Measurements from ENCODE around the gene PLET1.

The PLET1 gene, protein sequence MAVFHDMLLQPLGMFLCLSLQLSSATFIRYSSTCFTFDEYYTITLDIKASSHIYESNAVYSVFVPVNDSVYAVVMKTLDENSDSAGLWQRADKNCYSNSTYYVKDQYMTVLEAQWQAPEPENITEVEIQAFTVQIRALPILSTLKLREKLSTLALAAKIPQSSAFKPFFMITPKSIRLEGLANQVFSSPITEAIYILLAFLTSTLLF

GRCh38 chr11:112260490-112260889, at the start of gene PLET1:
Gene PLET1 (minus strand): TSS chr11:112260860. CDS start chr11:112260589, 271 bp downstream.
- Histone ChIP-seq H3K4me1 (peaks cover 0 to 6% (median 5%) of the 10 kb centered on the region in 10 experiments; a peak in 15 of 20 replicates), H3K9ac (no peak within 1 kb of the TSS)
- no peak for TF ChIP-seq Cebpa-rat (IDR thresholded peaks at IDR 0.05)

GRCh38 chr11:112310419-112310818, 49.8 kb upstream of the PLET1 start:
- Histone ChIP-seq H3K4me1 (peaks cover 0 to 9% (median 5%) of the 10 kb centered on the region in 10 experiments; a peak in 4 of 20 replicates), H3K4me2 (peak overlapping the region in 4 of 11 experiments; percentile 24 to 37 (median 34); a peak in 5 of 22 replicates), H3K36me3 (no peaks in the 10 kb centered on the region), H4K20me1 (no peaks in the 10 kb centered on the region), H3K27me3 (no peaks in the 10 kb centered on the region), H3K4me3 (no peak overlapping the region), H3K9me3 (replicated peaks in 1 of 11) (no peaks in the 10 kb centered on the region), H3K9ac (no peak overlapping the region), H3K27ac (no peak overlapping the region)
- TF ChIP-seq Cebpa-rat (IDR thresholded peaks at IDR 0.05): no peak

More at GRCh38 chr11:112260490-112260889, at the start of gene PLET1:
- Histone ChIP-seq H3K4me2 (no peak within 1 kb of the TSS), H4K20me1 (no peaks in the 10 kb centered on the region), H3K4me3 (no peak within 1 kb of the TSS), H3K36me3 (no peaks in the 10 kb centered on the region), H3K27ac (no peak within 1 kb of the TSS), H3K27me3 (no peaks in the 10 kb centered on the region), H3K9me3 (replicated peaks in 1 of 11) (no peaks in the 10 kb centered on the region)

DNA sequence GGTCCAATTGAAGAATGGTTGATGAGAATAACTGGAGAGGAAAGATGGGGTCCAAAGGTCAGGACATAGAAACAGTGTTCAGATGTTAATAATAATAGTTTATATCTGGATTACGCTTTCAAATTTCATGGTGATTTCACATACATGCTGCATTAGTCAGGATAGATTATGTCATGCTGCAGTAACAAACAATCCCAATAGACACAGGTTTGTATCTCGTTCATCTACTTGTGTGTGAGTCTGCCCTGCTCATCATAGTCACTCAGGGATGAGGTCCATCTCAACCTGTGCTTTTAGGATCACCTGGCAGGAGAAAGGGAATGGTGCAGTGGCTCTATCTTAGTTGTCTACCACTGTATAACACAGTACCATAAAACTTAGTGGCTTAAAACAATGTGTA, 48.0 kb upstream of the PLET1 start:
- peaks cover 0 to 9% (median 5%) of the 10 kb centered on the region in 10 experiments; a peak in 4 of 20 replicates for H3K4me1 ChIP-seq
- H4K20me1 ChIP-seq: no peaks in the 10 kb centered on the region
- no peak for TF ChIP-seq Cebpa-rat (IDR thresholded peaks at IDR 0.05)
- no peak overlapping the region for H3K27ac ChIP-seq
- no peak overlapping the region for H3K4me3 ChIP-seq
- H3K9ac ChIP-seq: no peak overlapping the region
- no peak overlapping the region for H3K4me2 ChIP-seq
- no peaks in the 10 kb centered on the region for H3K27me3 ChIP-seq
- H3K36me3 ChIP-seq: no peaks in the 10 kb centered on the region
- H3K9me3 ChIP-seq (replicated peaks in 1 of 11): no peaks in the 10 kb centered on the region

DNA sequence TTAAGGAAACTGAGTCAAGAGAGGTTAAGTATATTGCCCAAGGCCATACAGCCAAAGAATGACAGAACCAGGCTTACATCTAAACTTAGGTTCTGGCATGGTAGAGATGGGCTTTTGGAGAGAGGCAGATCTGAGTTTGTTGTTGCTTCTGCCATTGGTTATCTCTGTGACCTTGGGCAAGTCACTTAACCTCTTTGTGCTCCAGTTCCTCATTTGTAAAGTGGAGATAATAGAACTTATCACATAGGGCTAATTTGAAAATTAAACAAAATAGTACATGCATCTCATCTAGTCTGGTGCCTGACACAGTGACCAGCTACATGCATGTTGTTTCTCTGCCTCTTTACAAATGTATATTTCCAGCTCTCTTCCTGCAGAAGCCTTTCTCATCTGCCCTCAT, 47.0 kb upstream of the PLET1 start:
- no peak for TF ChIP-seq Cebpa-rat (IDR thresholded peaks at IDR 0.05)

GRCh38 chr11:112306230-112306629, 45.6 kb upstream of the PLET1 start:
- no peaks in the 10 kb centered on the region for H4K20me1 ChIP-seq
- TF ChIP-seq Cebpa-rat (IDR thresholded peaks at IDR 0.05): no peak

More for the DNA sequence above, 47.0 kb upstream of the PLET1 start:
- H3K4me3 ChIP-seq: no peak overlapping the region
- H3K4me1 ChIP-seq: peaks cover 0 to 9% (median 5%) of the 10 kb centered on the region in 10 experiments; a peak in 7 of 20 replicates
- no peak overlapping the region for H3K9ac ChIP-seq
- no peaks in the 10 kb centered on the region for H4K20me1 ChIP-seq
- H3K27me3 ChIP-seq: no peaks in the 10 kb centered on the region
- no peak overlapping the region for H3K4me2 ChIP-seq
- no peaks in the 10 kb centered on the region for H3K36me3 ChIP-seq
- no peak overlapping the region for H3K27ac ChIP-seq
- no peaks in the 10 kb centered on the region for H3K9me3 ChIP-seq (replicated peaks in 1 of 11)

DNA sequence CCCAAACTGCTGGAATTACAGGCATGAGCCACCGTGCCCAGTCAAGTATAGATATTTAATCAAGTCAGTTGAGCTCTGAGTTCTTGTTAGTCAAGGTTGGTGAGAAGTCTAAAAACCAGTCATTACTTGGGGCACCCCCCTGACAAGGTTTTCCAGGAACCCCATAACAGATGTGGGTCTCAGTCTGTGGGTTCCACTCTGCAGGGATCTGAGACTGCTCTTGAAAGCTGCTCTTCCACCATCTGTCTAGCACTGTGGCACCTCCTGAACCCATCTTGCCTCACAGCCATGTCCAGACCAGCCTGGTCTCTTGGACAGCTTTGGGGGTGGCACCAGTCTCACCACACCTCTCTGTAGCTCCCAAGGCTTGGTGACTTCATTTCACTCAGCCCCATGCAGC, 44.3 kb upstream of the PLET1 start:
- no peak overlapping the region for H3K27ac ChIP-seq
- no peaks in the 10 kb centered on the region for H4K20me1 ChIP-seq
- no peaks in the 10 kb centered on the region for H3K27me3 ChIP-seq
- no peak overlapping the region for H3K4me2 ChIP-seq
- no peak overlapping the region for H3K4me3 ChIP-seq
- no peaks in the 10 kb centered on the region for H3K9me3 ChIP-seq (replicated peaks in 1 of 11)
- H3K9ac ChIP-seq: no peak overlapping the region
- no peak for TF ChIP-seq Cebpa-rat (IDR thresholded peaks at IDR 0.05)
- no peaks in the 10 kb centered on the region for H3K36me3 ChIP-seq
- H3K4me1 ChIP-seq: peaks cover 0 to 15% (median 6%) of the 10 kb centered on the region in 10 experiments; a peak in 10 of 20 replicates

More at GRCh38 chr11:112306230-112306629, 45.6 kb upstream of the PLET1 start:
- no peaks in the 10 kb centered on the region for H3K36me3 ChIP-seq
- H3K9me3 ChIP-seq (replicated peaks in 1 of 11): no peaks in the 10 kb centered on the region
- H3K27me3 ChIP-seq: no peaks in the 10 kb centered on the region
- no peak overlapping the region for H3K4me2 ChIP-seq
- H3K4me3 ChIP-seq: no peak overlapping the region
- H3K4me1 ChIP-seq: peaks cover 0 to 15% (median 11%) of the 10 kb centered on the region in 10 experiments; a peak in 11 of 20 replicates
- H3K27ac ChIP-seq: no peak overlapping the region
- H3K9ac ChIP-seq: no peak overlapping the region

DNA sequence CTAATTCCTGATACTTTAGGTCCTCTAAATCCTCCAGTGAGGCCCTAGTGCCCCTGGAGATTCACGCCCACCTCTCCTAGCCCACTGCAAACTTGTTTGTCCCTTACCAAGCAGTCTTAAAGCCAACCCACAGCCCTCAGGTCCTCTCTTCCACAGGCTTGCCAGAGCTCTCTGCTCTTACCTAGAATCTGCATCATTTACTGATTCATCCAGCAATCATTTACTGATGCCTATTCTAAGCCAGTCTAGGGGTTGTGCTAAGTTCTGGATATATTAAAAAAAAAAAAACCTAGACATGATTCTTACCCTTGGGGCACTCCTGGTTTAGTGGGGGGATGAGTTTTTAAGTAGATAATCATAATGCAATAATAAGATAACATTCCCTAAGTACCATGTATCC, 43.0 kb upstream of the PLET1 start:
- H4K20me1 ChIP-seq: no peaks in the 10 kb centered on the region
- peaks cover 0 to 15% (median 6%) of the 10 kb centered on the region in 10 experiments; a peak in 10 of 20 replicates for H3K4me1 ChIP-seq
- no peak overlapping the region for H3K27ac ChIP-seq
- no peak overlapping the region for H3K4me3 ChIP-seq
- H3K36me3 ChIP-seq: no peaks in the 10 kb centered on the region
- TF ChIP-seq Cebpa-rat (IDR thresholded peaks at IDR 0.05): no peak
- H3K4me2 ChIP-seq: no peak overlapping the region
- H3K9me3 ChIP-seq (replicated peaks in 1 of 11): no peaks in the 10 kb centered on the region
- H3K9ac ChIP-seq: no peak overlapping the region
- no peaks in the 10 kb centered on the region for H3K27me3 ChIP-seq

DNA sequence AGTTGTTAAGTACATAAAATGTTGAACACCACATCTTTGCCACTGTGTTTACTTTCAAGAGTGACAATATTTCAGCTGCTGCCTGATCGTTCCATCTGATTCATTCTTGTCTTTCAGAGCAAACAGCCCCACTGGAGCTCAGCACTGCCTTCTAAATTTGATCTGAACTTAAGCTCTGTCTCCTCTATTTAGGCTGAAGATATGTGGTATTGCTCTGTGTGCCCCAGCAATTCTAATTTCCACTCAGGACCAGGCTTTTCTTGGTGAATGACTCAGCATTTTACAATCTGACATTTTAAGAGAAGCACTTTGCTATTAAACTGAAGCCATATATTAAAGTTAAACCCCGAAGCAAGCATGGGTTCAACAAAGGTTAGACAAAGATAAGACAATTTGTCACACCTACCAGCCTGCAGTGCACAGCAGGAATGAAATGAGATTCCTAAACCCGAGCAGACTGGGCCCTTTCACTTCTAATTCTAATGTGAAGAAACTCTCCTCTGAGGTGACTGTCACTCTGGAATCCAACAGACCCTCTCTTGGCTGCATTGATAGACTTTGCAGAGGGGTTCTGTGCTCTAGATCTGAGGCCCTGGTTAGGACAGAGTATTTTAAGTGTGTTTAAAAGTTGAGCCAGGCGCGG, 41.7 kb upstream of the PLET1 start:
- H3K36me3 ChIP-seq: no peaks in the 10 kb centered on the region
- H3K9ac ChIP-seq: 0 out of 22 replicates have a peak overlapping the region, but pooled peaks of 2 of the 11 experiments have one; percentile 2 to 3
- no peak for TF ChIP-seq Cebpa-rat (IDR thresholded peaks at IDR 0.05)
- peaks cover 4 to 22% (median 9%) of the 10 kb centered on the region in 10 experiments for H3K4me1 ChIP-seq
- H4K20me1 ChIP-seq: no peaks in the 10 kb centered on the region; a peak in 1 of 22 replicates
- H3K27me3 ChIP-seq: no peaks in the 10 kb centered on the region
- H3K27ac ChIP-seq: peak overlapping the region in 2 of 11 experiments; percentile 13 to 37; a peak in 2 of 22 replicates
- no peaks in the 10 kb centered on the region for H3K9me3 ChIP-seq (replicated peaks in 1 of 11)
- peak overlapping the region in 5 of 11 experiments; percentile 0 to 22 (median 20); a peak in 7 of 22 replicates for H3K4me2 ChIP-seq
- no peak overlapping the region for H3K4me3 ChIP-seq

DNA sequence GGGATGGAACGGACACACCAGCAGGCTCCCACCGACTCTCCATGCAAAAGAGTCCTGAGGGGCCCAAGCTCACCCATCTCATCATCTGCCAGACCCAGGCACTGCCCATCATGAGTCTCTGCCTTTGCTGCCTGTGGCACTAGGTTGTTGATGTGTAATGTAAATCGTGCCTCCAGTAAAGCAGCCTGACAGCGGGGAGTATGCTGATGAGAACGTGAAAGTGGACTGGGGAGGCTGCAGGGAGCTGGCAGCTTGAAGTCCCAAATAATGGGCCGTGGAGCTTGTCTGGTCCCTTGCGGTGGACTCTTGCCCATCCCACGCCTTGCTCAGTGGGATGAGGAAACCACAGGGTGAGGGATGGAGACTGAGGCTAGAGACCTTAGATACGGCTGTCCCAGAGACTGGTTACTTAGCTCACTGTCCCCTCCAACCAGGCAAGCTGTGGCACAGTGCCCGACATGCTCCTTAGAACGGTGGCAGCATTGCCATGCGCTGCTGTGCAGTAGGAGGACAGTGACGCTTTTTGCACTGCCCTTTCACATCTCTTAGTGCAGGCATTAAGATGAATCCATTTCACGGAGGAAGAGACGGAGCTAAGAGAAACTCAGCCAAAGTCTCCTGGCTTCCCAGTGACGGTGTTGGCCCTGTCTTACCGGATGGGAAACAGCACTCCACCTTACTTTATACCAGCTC, 39.6 kb upstream of the PLET1 start:
- Histone ChIP-seq H3K36me3 (no peaks in the 10 kb centered on the region), H4K20me1 (no peaks in the 10 kb centered on the region; a peak in 1 of 22 replicates), H3K4me1 (peaks cover 8 to 27% (median 14%) of the 10 kb centered on the region in 10 experiments), H3K9me3 (replicated peaks in 1 of 11) (no peaks in the 10 kb centered on the region), H3K4me2 (no peak overlapping the region), H3K4me3 (no peak overlapping the region), H3K27ac (no peak overlapping the region), H3K27me3 (no peaks in the 10 kb centered on the region), H3K9ac (no peak overlapping the region)
- no peak for TF ChIP-seq Cebpa-rat (IDR thresholded peaks at IDR 0.05)
